Transverse colon (tissue), 4 donors: ENCODE data around the gene PPP3CA. TPM values are rescaled to one million over a fixed set of nuclear protein-coding genes. Genes with fewer than 3 reads are reported as not detected.

Experiments
- DNase-seq: peaks from one replicate; pipeline ENCODE4 v3.0.0-alpha.2; 2019
- H3K27ac ChIP-seq, 4 donors: fragments of 200-600 bp; sonication (generic); 2 replicates each; pipeline ENCODE4 v1.5.1; 2016 to 2018; ENCODE audit warnings: inconsistent platforms in 4 of 4
- H3K27me3 ChIP-seq: fragments of 200-600 bp; sonication (generic); 2 replicates; pipeline ENCODE4 v1.5.1; 2017; ENCODE audit warnings: inconsistent platforms
- H3K36me3 ChIP-seq, 4 donors: fragments of 200-600 bp; sonication (generic); 2 replicates each; pipeline ENCODE4 v1.5.1; 2017 to 2019; ENCODE audit warnings: inconsistent platforms in 4 of 4
- H3K4me1 ChIP-seq, 4 donors: fragments of 200-600 bp; sonication (generic); 2 replicates each; pipeline ENCODE4 v1.5.1; 2017 to 2020; ENCODE audit warnings: inconsistent platforms in 4 of 4
- H3K4me3 ChIP-seq, 4 donors: fragments of 200-600 bp; sonication (generic); 1 replicate in 1 of 4; 2 replicates in 3 of 4; pipeline versions ENCODE4 v1.5.1 to v1.6.1; 2017 to 2019; ENCODE audit warnings: inconsistent platforms in 4 of 4
- H3K9me3 ChIP-seq, 2 donors: fragments of 200-600 bp; sonication (generic); 2 replicates each; pipeline ENCODE4 v1.5.1; 2017 to 2019; ENCODE audit warnings: inconsistent platforms in 2 of 2
- EP300 ChIP-seq: sonication (generic); formaldehyde crosslinking; IDR thresholded peaks from one replicate; pipeline ENCODE4 v1.6.1; 2017; ENCODE audit warnings: antibody characterized with exemption, low read depth
- POLR2A ChIP-seq: fragments of 450-650 bp; IDR thresholded peaks from one replicate; pipeline ENCODE4 v1.6.1; 2016; ENCODE audit warnings: antibody characterized with exemption, mild to moderate bottlenecking, moderate library complexity
- POLR2AphosphoS5 ChIP-seq, 3 donors: sonication (generic); formaldehyde crosslinking; IDR thresholded peaks; one replicate each; pipeline ENCODE4 v1.6.1; 2016; ENCODE audit warnings: antibody characterized with exemption in 3 of 3
- WGBS, 2 donors: methylation state at CpG; one replicate each; pipeline ENCODE4 v1.1.5; 2018; ENCODE audit warnings: low coverage in 1 of 2; 5-methylcytosine and 5-hydroxymethylcytosine counted together
- in situ Hi-C, 4 donors: fragments of 200-750 bp; cut with MboI; loops; one replicate each; pipeline versions ENCODE4 v1.15.0 to v1.15.1; 2017; ENCODE audit warnings: low sequenced_read_pairs in 3 of 4, low pct_ligation_motif_present in 1 of 4, low pct_unique_long_range_greater_than_20kb in 1 of 4
- intact Hi-C: fragments of 100-400 bp; cut with DNase I; formaldehyde crosslinking; loops from one replicate; pipeline ENCODE4 v1.15.1; 2023; ENCODE audit warnings: low total_unique reads
- total RNA-seq, 4 donors: library from RNA; depleted of rRNA; stranded (reverse); fragments of >200 nt; gene quantifications; one replicate each; pipeline ENCODE4 v1.1.0, GENCODE V29; 2016
- TF ChIP-seq, protein P1 (sequence below), 5 experiments: fragments of 200-600 bp in 3 of 5; fragments of 450-650 bp in 2 of 5; sonication (generic) in 3 of 5; IDR thresholded peaks; 1 replicate in 2 of 5; 2 replicates in 3 of 5; pipeline ENCODE4 v1.5.1; 2016 to 2017; ENCODE audit warnings: antibody characterized with exemption in 5 of 5, inconsistent platforms in 3 of 5, mild to moderate bottlenecking in 2 of 5, moderate library complexity in 1 of 5

PPP3CA gene
- total RNA-seq, 4 donors from 2014 or later: 29.2 to 50.7 (median 37.7) TPM

- in situ Hi-C loops: no loop called here
- Histone ChIP-seq H3K27me3 (no peaks in the 10 kb centered on the region), H3K36me3 (no peaks in the 10 kb centered on the region), H3K27ac (no peak overlapping the region), H3K4me1 (peaks cover 4 to 8% (median 5%) of the 10 kb centered on the region in 4 donors), H3K4me3 (no peak overlapping the region), H3K9me3 (no peaks in the 10 kb centered on the region)
- intact Hi-C loops: no loop called here
- TF ChIP-seq POLR2A: no peak
- TF ChIP-seq EP300: no peak
- no peak for TF ChIP-seq POLR2AphosphoS5 (IDR thresholded peaks at IDR 0.05)
- TF ChIP-seq, protein P1, sequence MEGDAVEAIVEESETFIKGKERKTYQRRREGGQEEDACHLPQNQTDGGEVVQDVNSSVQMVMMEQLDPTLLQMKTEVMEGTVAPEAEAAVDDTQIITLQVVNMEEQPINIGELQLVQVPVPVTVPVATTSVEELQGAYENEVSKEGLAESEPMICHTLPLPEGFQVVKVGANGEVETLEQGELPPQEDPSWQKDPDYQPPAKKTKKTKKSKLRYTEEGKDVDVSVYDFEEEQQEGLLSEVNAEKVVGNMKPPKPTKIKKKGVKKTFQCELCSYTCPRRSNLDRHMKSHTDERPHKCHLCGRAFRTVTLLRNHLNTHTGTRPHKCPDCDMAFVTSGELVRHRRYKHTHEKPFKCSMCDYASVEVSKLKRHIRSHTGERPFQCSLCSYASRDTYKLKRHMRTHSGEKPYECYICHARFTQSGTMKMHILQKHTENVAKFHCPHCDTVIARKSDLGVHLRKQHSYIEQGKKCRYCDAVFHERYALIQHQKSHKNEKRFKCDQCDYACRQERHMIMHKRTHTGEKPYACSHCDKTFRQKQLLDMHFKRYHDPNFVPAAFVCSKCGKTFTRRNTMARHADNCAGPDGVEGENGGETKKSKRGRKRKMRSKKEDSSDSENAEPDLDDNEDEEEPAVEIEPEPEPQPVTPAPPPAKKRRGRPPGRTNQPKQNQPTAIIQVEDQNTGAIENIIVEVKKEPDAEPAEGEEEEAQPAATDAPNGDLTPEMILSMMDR (IDR thresholded peaks at IDR 0.05): no peak
- no peak for DNase-seq
- 63% methylated on average over 3 of the region's 3 CpGs; no CpG with 5 or more reads in 1 of the 2 donors for WGBS, 2 donors
Observed at GRCh38 chr4:101357751-101358150, 10.4 kb upstream of the PPP3CA start.

DNA sequence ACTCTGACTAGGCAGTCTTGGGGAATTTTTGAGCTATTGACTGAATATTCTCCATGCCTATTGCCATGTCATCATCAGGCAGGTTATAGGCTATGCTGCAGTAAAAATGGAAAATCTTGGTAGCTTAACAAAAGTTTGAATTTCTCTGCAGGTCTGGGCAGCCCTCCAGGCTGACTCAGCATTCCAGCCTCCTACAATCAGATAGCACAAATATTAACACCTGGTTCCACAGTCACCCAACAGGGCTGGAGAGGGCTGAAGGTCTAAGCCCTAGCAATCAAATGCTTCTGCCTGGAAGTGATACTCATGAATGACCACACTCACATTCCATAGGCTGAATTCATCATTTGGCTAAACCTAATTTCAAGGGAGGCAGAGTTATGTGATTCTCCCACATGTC lies 9.6 kb upstream of the PPP3CA start:
- Histone ChIP-seq H3K27ac (no peak overlapping the region), H3K4me1 (peaks cover 4 to 8% (median 5%) of the 10 kb centered on the region in 4 donors), H3K27me3 (no peaks in the 10 kb centered on the region), H3K9me3 (no peaks in the 10 kb centered on the region), H3K36me3 (no peaks in the 10 kb centered on the region), H3K4me3 (no peak overlapping the region)
- intact Hi-C loops (no loop called here), in situ Hi-C loops (no loop called here)
- TF ChIP-seq POLR2A (no peak), EP300 (no peak), POLR2AphosphoS5 (IDR thresholded peaks at IDR 0.05) (no peak)
- TF ChIP-seq, protein P1 (IDR thresholded peaks at IDR 0.05): no peak
- no peak for DNase-seq

GRCh38 chr4:101355767-101356702 lies 8.7 kb upstream of the PPP3CA start:
- no peaks in the 10 kb centered on the region for H3K36me3 ChIP-seq
- peaks cover 4 to 8% (median 5%) of the 10 kb centered on the region in 4 donors for H3K4me1 ChIP-seq
- H3K4me3 ChIP-seq: no peak overlapping the region
- intact Hi-C loops (no loop called here), in situ Hi-C loops (no loop called here)
- no peak overlapping the region for H3K27ac ChIP-seq
- 28 to 45% methylated on average over 5 to 8 of the region's 8 CpGs for WGBS, 2 donors
- no peak for TF ChIP-seq POLR2A
- TF ChIP-seq POLR2AphosphoS5 (IDR thresholded peaks at IDR 0.05): peak in 1 of 3 donors; percentile 26
- no peaks in the 10 kb centered on the region for H3K27me3 ChIP-seq
- no peaks in the 10 kb centered on the region for H3K9me3 ChIP-seq
- DNase-seq: no peak

GRCh38 chr4:101355246-101355645 lies 7.9 kb upstream of the PPP3CA start:
- in situ Hi-C loops (no loop called here), intact Hi-C loops (no loop called here)
- WGBS, 2 donors: 71 to 78% methylated on average over 3 of the region's 3 CpGs
- no peak for TF ChIP-seq POLR2AphosphoS5 (IDR thresholded peaks at IDR 0.05)
- TF ChIP-seq EP300: no peak
- TF ChIP-seq, protein P1 (IDR thresholded peaks at IDR 0.05): no peak
- no peak for TF ChIP-seq POLR2A
- Histone ChIP-seq H3K4me3 (no peak overlapping the region), H3K36me3 (no peaks in the 10 kb centered on the region), H3K4me1 (peaks cover 4 to 9% (median 5%) of the 10 kb centered on the region in 4 donors), H3K9me3 (no peaks in the 10 kb centered on the region), H3K27ac (no peak overlapping the region), H3K27me3 (no peaks in the 10 kb centered on the region)
- no peak for DNase-seq
